NCI-H1105 (cell line): ENCODE measurements around the gene KLHL3.

Experiments used
- DNase-seq: peaks from one replicate; lab custom pipeline; 2025; lab: John Stamatoyannopoulos, UW

The KLHL3 gene

DNA sequence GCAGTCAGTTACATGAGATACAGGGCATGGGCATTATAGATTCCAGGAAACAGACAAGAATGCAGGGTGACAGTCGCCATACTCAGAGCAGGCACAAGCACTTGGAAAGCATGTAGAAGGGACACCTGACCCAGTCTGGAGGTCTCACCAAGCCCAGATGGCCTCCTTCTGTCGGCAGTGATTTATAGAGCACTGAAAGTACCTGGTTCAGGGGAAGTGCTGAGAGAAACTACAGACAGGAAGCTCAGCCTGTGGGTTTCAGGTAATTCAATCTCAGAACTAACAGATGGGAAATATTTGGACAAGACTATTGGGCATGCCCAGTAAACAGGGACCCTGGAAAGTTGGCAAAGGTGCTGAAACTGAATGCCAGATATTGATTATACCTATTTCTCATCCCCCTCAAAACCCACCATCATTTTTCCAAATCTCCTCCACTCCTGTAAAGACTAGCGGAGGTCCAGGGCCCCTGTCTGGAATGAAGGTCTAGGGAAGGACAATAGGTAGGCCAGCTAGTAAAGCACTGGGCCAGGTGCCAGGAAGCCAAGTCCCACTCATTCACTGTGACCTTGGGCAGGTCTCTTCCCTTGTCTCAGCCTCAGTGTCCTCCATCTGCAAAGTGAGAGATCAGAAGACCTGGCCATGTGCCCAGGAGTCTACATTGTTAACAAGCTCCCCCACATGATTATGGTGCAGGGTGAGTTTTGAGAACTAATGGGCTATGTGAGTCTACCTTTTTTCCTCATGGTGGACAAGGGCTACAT is 26.9 kb downstream of the KLHL3 start:
- no peak for DNase-seq

DNA sequence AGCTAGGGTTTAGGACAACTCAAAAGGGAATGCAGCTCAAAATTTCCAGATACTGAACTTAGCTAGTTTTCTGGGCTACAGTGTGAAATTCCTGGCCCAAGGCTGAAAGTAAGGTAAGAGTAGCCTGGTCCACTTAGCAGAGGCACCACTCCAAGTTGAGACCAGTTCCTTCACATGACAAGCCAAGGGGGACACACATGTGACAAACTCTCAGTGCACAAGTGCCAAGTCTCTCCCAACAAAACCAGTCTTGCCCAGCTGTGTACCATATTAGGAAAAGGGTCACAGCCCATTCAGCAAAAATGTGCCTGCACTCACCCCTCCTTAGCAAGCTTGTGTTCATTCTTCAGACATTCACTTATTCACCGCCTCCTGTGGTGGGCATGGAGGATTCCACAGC is 27.8 kb downstream of the KLHL3 start:
- DNase-seq: no peak

DNA sequence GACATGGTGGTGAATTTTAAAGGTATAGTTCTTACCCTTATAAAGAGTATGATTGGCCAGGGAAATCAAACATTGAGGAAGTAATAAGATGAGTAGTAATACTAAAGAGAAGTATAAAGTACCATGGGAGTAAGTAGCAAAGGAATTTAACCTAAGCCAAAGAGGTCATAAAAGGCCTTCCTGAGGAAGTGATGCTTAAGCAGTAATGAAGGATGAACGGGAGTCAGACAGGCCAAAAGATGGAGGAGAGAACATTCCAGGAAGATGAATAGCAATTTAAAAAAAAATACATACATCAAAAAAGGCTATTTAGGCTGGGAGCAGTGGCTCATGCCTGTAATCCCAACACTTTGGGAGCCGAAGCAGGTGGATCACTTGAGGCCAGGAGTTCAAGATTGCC is 29.0 kb downstream of the KLHL3 start:
- DNase-seq: no peak

DNA sequence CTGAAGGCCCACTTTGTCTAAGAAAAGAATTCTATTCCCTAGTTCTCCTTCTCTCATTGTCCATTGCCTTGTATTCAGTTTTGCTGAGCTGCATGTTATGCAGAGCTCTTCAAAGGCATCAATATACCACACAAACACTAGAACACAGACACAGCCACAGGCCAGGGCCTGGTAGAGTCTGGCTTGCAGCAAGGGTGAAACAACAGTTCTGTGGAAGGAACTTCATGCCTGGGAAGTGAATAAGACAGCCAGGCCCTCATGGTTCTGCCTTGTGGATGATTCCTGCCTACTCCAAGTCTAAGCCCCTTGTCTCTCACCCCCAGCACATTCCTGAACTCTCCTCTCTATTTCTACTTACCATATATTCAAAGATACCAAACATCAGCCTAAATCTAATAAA is 30.8 kb downstream of the KLHL3 start:
- DNase-seq: no peak

DNA sequence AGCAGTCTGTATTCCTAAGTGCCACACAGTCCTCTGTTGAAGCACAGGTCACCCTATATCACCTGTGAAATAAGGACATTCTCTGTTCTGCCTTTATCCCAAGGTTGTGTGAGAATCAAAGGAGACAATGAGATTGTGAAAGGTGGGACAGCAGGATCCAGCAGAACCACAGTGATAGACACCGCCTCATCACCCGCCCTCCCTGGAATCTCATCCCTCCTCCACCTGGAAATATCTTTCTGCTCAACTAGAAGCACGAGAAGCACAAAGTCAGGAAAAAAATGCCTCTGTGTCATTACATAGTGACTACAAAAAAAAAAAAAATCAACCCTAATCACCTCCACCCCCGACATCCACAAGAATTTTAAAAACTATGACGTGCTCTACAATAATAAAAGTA is 32.3 kb downstream of the KLHL3 start:
- DNase-seq: no peak

DNA sequence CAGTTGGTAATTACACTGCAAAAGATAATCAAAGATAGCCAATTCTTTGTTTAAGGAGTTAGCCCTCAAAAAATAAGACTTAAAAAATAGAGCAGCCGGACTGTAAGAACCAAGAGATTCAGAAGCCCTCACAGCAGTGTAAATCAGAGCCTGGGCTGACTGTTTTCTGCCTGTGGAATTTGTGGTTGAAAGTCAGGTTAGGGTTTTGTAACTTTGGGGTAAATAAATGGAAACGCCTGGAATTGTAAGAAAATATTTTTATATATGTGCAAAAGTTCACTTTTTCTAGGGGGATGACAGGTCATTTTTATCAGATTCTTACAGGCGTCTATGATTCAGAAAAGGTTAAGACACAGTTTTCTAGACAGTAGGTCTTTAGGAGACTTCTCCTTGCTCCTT is 35.6 kb downstream of the KLHL3 start:
- DNase-seq: no peak

DNA sequence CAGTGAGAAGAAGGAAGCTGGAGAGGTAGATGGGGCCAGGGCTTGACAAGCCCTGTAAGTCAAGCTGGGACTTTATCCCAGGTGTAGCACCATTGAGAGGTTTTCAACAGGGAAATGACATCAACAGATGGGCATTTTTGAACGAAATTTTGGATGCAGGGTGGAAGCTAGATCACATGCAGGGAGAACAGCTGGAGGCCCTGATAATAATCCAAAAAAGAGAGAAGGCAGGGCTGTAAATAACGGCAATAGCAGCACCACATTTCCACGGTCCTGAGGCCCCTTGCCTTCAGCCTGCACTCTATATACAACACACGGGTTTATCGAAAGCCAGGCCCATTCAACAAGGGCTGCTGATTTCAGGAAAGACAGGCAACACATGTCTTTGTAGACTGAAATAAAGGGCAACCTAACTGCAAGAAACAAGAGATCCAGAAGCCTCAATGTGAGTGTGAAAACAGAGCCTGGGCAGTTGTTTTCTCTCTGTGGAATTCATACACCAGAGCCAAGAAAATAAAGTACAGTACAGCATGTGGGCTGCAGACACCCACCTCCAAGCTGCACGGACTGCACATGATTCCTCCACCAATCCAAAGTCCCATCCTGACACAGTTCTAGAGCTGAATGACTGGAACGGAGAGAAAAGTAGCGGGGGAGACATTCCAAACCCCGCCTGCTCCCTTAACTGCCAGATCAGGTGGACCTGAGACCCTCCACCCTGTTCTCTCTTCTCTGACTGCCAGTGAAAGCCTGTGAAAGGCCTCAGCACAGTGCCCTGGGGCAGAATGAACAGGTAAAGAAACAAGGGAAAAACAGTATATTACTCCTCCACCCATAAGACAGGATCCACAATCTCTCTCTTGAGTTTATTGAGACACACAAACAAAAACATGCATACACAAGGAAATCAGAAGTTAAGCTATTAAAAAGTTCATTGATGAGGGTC is 36.3 kb downstream of the KLHL3 start:
- no peak for DNase-seq

DNA sequence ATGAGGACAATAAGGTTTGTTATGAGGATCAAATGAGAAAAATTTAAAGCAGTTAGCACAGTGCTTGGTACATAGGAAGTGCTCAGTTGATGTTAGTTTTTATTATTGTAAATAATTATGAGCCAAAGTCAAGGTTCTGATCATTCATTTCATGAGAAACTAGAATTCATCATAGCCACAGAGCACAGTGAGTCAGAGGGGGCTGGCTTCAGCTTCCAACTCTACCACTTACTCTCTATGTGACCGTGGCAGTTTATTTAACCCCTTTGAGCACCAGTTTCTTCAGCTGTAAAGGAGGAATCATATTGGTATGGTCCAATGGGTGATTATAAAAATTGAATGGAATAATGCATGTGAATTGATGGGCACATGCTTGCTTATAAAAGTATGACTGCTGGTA is 39.4 kb downstream of the KLHL3 start:
- no peak for DNase-seq

DNA sequence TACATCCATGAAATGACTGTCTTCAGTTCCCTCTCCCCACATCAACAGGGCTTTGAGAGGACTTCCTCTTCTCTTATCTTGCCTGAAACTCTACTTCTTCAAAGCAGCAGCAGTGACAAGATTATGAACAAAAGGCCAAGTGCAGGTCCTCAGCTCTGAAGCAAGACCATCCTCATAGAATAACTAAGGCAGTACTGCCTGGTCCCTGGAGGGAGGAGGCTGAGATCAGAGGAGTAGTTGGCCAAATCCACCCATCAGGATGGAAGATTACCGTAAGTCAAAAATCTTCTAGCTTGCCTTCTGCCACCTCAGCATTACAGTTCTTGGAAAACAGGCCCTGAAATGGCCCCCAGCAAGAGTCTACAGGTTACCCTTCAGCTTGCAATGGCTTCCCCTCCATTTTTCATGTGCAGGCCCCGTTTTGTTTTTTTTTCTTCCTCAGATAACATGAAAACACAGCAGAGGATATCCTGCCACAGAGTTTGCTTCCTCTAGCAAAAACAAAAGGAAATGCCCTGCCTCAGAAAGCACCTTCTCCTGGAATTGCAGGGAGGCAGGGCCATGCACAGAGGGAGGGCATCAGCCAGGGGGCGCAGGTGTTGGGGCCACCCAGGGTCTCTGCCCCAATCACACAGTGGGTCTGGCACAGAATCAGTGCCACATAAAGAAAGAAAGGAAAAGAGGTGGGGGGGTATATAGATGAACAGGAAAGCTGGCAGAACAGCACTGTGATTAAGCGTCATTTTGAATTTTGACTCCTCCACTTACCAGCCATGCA is 40.0 kb downstream of the KLHL3 start:
- no peak for DNase-seq

DNA sequence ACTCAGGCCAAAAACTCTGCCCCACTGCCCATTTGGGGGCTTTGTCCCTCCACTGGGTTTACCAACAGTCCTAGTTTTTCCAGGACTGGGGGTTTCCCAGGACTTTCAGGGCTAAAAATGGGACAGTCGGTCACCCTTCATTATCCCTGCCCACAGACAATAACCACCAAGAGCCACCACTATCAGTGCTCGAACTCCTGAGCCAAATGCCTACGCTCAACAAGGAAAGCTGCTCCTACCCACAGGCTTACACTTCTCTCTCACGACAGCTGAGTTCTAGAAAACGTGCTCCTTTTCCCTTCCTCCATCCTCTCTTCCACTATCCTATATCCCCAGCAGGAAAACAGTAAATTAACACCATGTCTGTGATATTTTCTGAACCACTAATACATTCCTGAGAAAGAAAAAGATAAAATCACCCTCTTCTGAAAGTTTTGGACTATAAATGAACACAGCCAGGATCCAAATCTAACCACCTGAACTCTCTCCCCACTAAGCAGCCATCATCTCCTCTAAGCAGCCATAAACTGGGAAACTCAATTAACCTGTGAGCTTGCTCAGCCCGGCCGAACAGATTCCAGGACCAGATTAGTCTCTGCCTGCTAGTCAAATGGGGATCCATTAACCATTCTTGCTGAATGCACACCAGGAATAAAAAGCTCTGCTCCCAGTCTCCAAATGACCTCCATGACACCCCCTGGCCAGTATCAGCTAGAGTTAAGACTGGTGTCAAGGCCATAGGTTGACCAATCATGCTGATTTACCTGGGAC is 41.8 kb downstream of the KLHL3 start:
- no peak for DNase-seq

DNA sequence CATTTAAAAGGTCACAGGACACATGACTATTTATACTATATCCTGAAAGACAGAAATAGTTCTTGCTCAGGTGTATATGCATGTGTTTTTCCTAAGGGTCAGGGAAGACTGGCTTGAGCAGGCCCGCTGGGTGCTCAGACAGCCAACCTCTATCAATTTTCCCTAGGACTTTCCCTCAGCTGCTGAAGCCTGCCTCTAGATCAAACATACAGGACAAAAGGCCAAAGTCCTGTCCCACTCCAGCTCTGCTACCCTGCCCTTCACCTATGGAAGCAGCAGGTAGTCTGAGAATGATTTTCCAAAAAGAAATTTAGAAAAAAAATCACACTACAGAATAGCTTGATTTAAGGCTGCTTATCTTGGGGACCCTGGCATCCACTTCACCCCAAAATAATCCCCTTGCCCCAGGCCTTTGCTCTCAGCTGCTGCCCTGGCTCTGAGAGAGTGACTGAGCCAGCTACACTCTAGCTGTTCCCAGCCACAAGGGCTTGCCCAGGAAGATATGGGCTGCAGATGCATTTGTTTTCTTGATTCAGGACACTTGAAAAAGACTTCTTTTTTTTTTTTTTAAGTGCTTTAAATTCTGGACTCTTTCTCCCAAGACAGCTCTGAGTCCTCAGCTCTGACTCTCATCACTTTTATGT is 42.5 kb downstream of the KLHL3 start:
- DNase-seq: no peak

DNA sequence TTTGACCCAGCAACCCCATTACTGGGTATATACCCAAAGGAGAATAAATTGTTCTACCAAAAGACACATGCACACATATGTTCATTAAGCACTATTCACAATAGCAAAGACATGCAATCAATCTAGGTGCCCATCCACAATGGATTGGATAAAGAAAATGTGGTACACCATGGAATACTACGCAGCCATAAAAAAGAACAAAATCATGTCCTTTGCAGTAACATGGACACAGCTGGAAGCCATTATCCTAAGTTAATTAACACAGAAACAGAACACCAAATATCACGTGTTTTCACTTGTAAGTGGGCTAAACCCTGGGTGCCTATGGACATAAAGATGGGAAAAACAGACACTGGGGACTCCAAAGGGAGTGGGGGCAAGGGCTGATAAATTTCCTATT is 46.6 kb downstream of the KLHL3 start:
- no peak for DNase-seq

DNA sequence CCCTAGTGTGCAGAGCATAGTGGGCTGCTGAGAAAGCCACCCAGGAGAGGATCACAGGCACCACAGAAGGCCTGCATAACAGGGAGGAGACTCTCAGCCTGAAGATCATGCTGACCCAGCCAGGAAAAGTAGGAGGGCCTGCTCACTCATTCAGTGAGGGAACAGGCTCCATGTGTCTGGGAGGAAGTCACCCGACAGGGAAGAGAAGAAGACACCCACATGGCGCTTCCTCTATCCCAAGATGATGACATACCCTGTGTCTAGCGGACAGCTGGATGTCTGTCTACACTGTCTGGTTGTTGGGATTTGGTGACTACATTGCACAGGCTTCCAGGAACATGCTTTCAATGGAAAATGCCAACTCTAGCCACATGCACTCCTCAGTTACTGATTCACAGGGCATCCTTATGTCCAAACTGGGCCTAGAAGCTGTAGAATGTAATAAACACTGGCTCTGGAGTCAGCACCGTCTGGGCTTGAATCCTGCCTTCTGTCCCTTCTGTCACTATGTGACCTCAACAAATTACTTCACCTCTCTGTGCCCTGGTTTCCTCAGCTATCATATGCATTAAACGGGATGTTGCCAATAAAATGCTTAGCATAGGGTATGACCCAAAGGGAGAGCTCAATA is 47.6 kb downstream of the KLHL3 start:
- DNase-seq: no peak

DNA sequence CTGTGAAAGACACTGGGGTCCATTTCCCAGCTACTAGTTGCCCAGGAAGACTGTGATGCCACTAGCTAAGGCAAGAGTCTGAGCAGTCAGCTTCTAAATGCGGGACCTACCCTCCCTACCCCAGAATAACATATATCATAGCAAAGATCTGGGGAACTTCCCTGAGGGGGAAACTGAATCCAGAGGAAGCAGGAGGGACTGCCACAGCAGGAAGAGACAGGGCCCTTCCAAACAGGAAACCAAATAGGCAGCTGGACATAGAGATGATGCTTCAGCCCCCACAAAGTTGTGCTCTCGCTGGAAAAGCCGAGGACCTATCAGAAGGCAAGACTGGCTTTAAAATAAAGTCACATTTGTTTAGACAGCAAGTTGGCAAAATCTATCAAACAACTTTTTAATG is 51.1 kb downstream of the KLHL3 start:
- no peak for DNase-seq

DNA sequence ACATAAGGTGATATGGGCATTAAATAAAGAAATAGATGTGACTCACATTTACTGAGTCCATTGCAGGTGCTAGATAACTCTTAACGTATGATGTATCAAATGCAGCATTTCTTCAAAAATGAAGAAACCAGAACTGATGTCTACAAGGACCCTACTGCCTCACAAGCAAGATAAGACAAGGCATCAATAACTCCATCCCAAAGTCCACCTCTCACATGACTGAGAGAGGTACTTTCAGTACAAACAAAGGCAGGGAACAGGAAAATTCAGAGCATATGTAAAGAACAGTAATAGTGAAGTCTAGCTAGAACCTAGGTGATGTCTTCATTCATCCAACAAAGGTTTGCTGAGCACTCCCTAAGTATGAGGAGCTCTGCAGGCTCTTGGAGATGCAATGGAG is 54.7 kb downstream of the KLHL3 start:
- DNase-seq: no peak

DNA sequence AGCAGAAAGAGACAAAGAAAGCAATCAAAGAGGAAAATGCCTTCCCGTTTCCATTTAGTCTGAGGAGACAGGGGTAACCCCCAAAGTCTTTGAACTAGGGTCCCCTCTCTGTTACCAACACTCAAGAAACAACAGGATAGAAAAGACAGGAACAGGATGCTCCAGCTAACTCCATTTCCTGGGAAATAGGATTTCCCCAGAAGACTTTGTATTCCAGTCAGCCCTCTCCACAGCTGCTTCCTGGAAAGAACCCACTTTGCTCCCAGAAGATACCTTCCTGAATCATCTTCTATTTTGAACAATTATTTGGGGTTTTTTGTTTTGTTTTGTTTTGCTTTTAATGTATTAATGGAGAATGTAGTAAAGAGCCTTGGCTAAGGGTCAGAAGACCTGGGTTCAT is 56.0 kb downstream of the KLHL3 start:
- no peak for DNase-seq

DNA sequence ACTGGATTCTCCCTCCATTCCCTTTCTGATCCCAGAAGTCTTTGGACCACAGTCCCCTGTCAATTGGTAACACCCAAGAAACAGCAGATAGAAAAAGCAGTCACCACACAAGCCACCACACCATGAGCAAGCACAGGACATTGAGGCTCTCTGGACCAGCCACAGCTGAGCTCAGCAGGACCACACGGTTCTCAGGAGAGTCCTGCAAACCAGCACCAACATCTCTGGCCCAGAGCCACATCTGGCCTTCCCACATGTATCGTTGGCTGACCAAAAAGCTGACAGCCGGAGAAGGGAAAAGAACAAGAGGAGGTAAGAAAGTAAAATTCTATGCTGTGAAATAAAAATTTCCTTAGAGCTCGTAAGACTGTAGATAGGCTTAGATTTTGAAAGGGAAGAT is 56.7 kb downstream of the KLHL3 start:
- DNase-seq: no peak

DNA sequence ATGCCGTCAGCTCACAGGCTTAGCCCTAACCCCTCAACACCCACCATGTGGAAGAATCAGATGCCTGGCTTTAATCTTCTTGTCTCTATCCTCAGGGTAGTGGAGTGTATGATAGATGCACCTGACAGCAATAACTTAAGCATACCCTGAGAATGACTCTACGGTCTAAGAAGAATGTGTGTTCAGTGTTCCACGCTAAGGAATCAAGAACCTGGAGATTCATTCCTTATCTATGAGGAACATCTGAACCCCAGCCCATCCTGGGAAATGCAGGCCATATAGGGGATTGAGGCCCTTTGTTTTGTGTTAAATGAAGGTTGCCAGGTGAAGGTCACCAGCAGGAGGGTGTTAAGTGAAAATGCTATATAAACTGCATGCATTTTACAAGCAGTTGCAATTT is 63.0 kb downstream of the KLHL3 start:
- no peak for DNase-seq

DNA sequence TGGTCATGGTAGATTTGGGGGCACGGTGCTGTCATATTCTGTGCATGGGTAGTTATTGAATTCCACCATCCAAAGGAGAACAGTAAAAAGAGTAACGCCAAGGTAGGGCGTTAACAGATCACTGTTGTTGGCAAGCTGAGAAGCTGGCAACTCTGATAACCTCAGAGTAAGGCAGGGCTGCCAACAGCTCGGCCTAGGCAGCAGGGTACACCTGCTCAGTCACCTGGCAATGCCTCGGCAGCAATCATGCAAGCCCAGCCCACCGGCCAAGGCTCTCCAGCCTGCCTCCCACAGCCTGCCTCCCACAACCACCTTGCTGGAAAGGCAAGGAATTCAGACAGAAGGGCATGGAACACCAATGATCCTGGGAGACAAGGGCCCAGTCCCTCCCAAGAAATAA is 63.9 kb downstream of the KLHL3 start:
- DNase-seq: peak; percentile 20

DNA sequence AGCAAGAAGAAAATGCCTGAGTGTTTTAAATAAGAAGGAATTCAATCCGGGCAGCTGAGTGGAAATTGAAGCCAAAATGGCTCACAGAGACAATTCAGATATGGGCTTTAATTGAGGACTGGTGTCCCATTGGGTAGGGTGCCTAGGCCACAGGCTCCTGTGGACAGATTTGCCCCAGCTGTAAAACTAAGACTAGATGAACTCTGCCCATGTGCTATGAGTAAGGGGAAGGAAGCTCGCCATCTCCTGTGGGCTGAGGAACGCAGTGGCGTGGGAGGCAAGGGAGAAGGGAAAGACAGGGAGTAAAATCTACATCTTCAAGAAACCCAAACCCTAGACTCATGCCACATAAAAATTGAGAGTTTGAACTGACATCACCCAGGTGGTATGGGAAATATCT is 66.1 kb downstream of the KLHL3 start:
- no peak for DNase-seq

DNA sequence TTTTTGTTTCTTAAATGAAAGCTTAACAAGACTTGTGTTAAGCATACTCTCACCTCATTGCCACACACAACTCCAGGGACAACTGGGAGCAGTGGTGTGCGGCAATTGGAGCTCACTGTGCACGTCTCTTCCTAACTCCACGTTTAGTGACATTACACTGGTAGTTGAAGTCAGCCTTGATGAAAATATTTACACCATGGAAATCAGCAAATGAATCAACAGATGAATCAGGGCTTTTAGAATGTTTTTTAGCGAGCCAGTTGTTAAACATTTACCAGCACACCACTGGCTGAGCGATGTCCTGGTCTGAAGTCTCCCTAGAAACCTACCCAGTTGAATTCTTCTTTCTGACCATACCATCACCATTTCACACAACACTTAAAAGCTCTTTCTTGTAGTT is 67.3 kb downstream of the KLHL3 start:
- DNase-seq: no peak
